GM18861 (cell line): Measurements from ENCODE around the gene NGB.
"Not testable (repeated sequence)": the region's sequence is repeated elsewhere in the genome, so short reads cannot be mapped to it uniquely, and the experiment has no call there.

Experiments used
- ATAC-seq: cut with Tn5 transposase; IDR thresholded peaks from one replicate; pipeline ENCODE4 v1.9.1; 2021; ENCODE audit not compliant: unreplicated experiment

NGB gene, protein sequence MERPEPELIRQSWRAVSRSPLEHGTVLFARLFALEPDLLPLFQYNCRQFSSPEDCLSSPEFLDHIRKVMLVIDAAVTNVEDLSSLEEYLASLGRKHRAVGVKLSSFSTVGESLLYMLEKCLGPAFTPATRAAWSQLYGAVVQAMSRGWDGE

GRCh38 chr14:77271113-77271710 lies at the start of gene NGB:
Gene NGB, minus strand, starts transcription at chr14:77271206. Its CDS starts 269 bp downstream, at chr14:77270937.
- ATAC-seq: no peak

DNA sequence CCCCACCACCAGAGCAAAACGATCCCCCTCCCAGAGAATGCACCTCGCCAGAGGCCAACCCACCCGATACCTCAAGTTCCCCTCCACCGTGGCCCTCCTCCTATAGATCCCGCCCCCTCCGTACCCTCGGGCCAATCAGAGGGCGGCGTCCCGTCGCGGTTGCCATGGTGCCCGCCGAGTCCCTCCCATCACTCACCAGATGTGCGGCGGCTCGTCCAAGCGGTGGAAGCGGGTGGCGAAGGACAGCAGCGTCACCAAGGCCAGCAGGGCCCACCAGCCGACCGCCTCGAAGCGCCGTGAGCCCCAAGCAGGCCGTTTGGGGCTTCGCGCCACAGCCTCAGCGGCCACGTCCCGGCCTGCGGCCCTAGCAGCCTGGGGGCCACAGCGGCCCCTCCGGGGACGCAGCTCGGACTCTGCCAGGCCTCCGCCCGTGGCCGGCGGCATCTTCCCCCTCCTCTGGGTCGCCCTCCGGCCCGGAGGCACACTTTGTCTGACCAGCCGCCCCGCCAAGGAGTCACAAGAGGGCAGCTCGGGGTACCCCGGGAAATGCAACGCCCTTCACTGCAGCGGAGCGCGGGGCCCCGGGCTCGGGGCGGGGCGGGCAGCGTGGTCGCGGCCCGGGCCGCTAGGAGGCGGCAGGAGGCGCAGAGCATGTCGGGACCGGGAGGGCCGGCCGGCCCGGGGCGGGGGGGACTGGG lies 49.4 kb upstream of the NGB start, which contains the start of gene POMT2:
Gene POMT2, minus strand, starts transcription at position 646 of the 698 bp plus-strand sequence. Its CDS starts 202 bp downstream, at position 444.
- peak; percentile 46 for ATAC-seq

GRCh38 chr14:77319422-77319821 lies 48.4 kb upstream of the NGB start:
- no peak for ATAC-seq

DNA sequence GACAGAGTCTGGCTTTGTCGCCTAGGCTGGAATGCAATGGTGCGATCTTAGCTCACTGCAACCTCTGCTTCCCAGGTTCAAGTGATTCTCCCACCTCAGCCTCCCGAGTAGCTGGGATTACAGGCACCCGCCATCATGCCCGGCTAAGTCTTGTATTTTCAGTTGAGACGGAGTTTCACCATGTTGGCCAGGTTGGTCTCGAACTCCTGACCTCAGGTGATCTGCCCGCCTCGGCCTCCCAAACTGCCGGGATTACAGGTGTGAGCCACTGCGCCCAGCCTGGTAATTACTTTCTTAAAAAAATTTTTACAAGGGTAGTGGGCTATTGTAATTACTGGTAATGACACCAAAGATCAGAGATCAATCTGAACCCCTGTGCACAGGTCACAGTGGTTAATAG lies 47.8 kb upstream of the NGB start:
- not testable (repeated sequence) for ATAC-seq

DNA sequence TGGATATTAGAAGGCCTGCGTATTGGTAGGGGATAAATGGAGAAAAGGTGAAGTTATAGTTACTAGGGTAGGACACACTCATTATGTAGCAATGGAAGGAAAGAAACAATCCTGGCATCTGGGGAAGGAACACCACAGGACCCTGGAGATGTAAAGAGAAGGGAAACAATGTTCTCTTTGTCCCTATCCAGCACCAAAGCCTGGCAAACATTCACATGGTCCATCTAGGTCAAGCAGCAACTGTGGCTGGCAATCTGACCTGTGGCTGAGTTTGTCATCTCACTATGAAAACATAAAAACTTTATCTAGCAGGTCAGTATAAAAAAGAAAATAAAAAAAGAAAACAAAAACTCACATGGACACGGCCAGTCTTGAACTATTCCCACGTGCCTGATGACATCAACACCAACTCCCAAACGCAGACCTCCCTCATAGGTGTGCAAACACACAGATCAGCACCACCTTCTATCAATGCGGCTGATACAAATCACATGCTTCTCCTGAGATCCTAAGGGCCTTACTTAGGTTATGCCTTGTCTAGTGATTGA lies 47.1 kb upstream of the NGB start:
- ATAC-seq: no peak

GRCh38 chr14:77316872-77317301 lies 45.9 kb upstream of the NGB start:
- ATAC-seq: no peak

DNA sequence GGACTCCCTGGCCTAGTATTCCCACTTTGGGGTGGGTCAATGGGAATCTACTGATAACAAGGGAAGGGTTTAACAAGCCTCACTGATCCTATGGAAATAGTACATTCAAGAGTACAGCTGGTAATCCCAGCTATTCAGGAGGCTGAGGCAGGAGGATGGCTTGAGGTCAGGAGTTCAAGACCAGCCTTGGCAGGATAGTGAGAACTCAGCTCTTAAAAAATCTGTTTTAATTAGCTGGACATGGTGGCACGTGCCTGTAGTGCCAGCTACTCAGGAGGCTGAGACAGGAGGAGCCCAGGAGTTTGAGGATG lies 45.1 kb upstream of the NGB start:
- ATAC-seq: no peak

- no peak for ATAC-seq
These were observed 43.8 kb upstream of the NGB start for GRCh38 chr14:77314539-77315457.

DNA sequence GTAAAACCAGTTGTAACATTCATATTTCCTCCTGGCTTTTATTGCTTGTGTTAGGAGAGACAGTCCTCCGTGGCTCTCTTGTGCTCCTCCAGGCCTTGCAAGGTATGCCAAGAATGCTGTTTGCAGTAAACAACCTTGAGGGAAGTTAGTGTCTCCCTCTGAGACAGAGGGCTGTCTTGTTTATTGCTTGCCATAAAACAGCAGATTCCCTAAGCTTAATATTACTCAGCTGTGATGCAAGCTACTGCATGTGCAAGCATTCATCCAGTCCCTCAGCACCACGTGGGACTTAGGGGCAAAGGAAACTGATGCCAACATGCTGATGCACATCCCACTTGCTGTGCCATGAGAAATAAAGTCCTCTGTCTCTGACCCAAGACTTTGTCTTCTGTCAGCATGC lies 43.0 kb upstream of the NGB start:
- no peak for ATAC-seq

GRCh38 chr14:77313371-77313770 lies 42.4 kb upstream of the NGB start:
- no peak for ATAC-seq

DNA sequence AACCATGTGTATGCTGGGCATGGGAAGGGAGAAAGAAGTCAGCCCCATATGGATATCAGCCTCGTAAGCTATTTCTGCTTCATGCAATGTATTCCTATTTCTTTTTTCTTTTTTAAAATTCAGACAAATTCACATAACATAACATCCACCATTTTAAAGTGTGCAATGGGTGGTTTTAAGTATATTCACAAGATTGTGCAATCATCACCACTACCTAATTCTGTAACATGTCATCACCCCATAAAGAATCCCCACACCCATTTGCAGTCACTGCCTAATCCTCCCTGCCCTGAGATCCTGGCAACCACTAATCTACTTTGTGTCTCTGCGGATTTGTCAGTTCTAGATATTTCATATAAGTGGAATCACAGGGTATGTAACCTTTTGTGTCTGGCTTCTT lies 40.2 kb upstream of the NGB start:
- no peak for ATAC-seq

- ATAC-seq: no peak
These were observed 39.0 kb upstream of the NGB start for GRCh38 chr14:77310026-77310425.

- no peak for ATAC-seq
These were observed 38.1 kb upstream of the NGB start for GRCh38 chr14:77309131-77309530.

- ATAC-seq: no peak
These were observed 36.0 kb upstream of the NGB start for GRCh38 chr14:77306851-77307496.

DNA sequence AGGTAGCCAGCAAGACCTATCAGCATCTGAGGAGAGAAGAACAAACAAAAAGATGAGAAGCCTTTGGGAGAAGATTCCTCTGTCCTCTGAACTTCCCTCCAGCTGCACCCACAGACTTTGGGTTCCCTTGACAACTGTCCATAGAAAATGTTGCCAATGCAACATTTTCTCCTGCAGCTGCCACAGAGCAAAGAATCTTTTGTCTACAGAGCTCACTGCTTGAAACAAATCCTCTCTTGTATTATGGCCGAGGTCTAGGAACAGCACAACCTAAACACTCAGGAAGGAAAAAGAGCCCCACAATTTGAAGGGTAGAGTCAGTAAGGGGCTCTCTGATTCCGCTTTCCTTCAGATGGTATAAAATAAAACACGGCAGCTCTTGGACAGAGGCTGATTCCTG lies 35.4 kb upstream of the NGB start:
- ATAC-seq: no peak

DNA sequence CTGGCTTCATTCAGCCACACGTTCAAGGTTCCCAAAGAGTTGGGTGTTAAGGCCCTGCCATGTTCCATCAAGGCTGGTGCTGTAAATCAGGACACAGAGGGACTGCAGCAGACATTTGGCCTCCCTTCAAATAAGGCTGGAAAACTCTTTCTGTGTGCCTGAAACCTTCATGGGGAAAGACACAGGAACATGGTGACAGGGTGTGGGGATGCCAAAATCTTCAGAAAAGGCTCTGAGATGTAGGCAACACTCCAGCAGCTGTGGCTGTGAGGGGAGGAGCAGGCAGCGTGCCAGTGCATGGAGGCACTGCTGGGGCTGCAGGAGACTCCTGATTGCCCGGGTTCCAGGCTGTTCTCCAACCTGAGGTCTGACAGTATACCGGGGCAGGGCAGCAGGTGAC lies 34.7 kb upstream of the NGB start:
- ATAC-seq: no peak

DNA sequence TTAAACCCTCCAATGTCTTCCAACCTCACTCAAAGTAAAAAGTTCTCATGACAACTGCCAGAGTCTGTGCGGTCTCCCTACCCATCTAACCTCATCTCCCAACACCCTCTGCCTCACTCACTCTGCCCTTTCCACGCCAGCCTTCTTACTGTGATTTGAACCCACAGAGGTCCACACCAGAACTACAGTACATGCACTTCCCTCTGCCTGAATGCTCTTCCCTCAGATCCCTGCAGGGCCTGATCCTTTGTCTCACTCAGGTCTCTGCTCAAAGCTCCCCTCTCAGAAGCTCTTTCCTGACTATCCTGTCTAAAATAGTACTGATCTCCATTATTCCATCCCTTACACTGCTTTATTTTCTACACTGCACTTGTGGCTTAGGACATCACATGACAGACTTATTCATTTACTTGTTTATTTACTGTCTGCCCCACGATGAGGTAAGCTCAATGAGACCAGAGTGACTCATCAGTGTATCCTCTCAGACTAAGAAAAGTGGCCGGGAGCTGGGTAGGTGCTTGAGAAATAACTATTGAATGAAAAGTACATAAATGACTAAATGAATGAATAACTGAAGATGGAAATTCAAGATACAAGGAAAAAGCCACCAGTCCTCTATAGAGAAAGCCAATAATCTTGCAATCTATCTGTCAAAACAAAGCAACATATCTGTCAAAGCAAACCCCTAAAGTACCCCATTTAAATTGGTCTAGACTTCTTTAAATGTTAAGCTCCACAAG lies 32.6 kb upstream of the NGB start:
- peak; percentile 60 for ATAC-seq

DNA sequence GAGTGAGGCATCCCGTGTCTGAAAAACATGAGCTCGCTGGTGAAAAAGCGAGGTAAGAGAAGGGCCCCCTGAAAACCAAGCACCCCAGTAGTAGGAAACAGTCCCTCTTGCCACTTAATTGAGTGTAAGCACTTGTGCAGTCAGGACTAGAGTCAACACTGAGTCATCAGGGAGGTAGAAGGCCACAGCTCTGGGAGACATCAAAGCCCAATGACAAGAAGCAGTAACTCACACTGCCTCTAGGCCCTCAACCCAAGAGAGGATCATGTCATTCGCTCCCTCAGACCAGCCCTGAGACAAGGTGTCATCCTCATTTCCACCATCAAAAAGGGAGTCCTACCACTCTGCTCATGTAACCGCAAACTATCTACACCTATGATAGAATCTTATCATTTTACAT lies 31.9 kb upstream of the NGB start:
- no peak for ATAC-seq

- no peak for ATAC-seq
These were observed 30.1 kb upstream of the NGB start for GRCh38 chr14:77301103-77301502.

DNA sequence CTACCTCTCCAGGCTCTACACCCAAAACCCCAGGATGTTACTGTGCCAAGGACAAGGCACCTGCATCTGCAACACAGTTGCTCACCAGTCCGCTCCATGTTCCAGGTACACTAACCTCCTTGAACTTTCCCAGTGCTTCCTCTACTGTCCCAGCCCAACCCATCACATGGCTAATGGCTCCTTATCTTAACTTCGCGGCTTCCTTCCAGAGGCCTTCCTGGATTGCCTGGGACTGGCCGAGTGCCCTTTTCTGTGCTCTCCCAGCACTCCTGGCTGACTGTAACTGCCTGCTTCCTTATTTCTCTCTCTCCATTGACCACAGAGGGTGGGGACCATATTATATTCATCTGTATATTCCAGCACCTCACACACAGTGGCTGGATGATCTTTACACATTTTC lies 28.8 kb upstream of the NGB start:
- ATAC-seq: no peak
